BJ (cell line): ENCODE results near the gene TRPM3. TPM values are rescaled to one million over a fixed set of nuclear protein-coding genes. Genes with fewer than 3 reads are reported as not detected.

Experiments used
- CTCF ChIA-PET: fragments of 350-600 bp; formaldehyde crosslinking; extraction: SDS; loops from one replicate; lab custom pipeline; 2021; ENCODE audit warnings: antibody characterized with exemption, inconsistent platforms; lab: Yijun Ruan, JAX
- POLR2A ChIA-PET: fragments of 300-600 bp; sonication (Branson Sonifier 250); formaldehyde crosslinking; extraction: SDS; loops from one replicate; lab custom pipeline; 2021; ENCODE audit warnings: antibody characterized with exemption; lab: Charles Lee
- DNase-seq: peaks from one replicate; pipeline ENCODE4 v3.0.0-alpha.2; 2011; ENCODE audit warnings: low read depth
- H3K27me3 ChIP-seq: 2 replicates; pipeline ENCODE4 v1.6.0; 2011; ENCODE audit warnings: low read length; ENCODE audit not compliant: control insufficient read depth, insufficient read depth
- H3K36me3 ChIP-seq: 2 replicates; pipeline ENCODE4 v1.5.1; 2011; ENCODE audit warnings: low read length; ENCODE audit not compliant: control insufficient read depth, insufficient read depth
- H3K4me3 ChIP-seq: 2 replicates; pipeline ENCODE4 v1.5.1; 2011; ENCODE audit warnings: low read depth, mild to moderate bottlenecking, control low read depth, low read length
- polyA plus RNA-seq: library from polyadenylated mRNA; depleted of rRNA; stranded (reverse); fragments of >200 nt; gene quantifications from 2 replicates; pipeline ENCODE4 v1.2.3, GENCODE V29; 2011
- TF ChIP-seq, protein P1 (sequence below): IDR thresholded peaks from 2 replicates; pipeline ENCODE4 v1.5.1; 2011; ENCODE audit warnings: low read depth, mild to moderate bottlenecking, control low read depth, inconsistent platforms, low read length, moderate library complexity; ENCODE audit not compliant: insufficient read depth

Gene TRPM3
- polyA plus RNA-seq, 1 experiment = 0.07 TPM

DNA sequence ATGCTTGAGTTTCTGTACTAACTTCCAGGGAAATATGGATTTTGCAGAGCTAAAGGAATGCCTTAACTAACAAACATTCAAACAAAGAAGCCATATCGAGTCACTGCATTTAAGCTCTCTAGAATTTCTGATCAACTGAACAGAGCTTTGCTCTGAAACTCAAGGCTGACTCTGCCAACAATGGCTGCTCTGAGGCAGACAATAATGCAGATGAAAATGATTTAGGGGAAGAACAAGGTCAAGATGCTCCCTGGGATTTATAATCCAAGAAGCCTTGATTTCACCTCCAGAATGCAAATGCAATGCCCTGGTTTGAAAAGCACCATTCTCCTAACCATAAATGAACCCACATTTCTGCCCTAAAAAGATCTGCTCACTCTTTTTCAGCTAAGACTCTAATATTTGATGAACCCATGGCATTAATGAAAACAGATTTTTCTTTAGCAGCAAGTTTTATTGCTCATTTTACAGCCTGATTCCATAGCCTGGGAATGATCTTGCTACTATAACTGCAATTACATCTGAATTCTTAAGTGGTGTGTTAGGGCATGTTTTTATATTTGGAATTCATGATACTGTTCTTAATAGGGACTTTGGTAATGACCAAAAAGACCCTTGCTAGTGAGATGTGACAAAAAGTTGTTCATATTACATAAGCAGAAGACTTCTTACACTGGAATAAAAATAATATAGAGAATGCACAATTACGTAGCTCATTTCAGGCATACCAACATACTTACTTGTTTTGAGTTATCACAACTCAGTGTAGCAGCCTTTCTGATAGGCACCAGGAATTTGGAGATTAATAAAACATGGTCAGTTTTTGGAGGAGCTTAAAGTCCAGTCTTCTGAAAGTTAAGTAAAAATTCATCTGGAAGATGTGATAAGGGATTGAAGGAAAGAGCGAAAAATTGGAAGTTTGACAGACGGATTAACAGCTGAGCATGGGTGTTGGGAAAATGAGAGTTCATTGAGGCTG, 169.4 kb downstream of the TRPM3 start:
- no peaks in the 10 kb centered on the region for H3K27me3 ChIP-seq
- peak; percentile 83 for DNase-seq
- no peaks in the 10 kb centered on the region for H3K36me3 ChIP-seq
- ChIA-PET POLR2A (interaction anchor here (0.6 to 0.8 kb wide), 2 partner anchors 28 to 36 kb away, joined by 3 read pairs; no protein-coding TSS in a partner anchor), CTCF (interaction anchor here (0.9 to 1.1 kb wide), 4 partner anchors 14 to 298 kb away, joined by 3 to 4 read pairs (median 4); no protein-coding TSS in a partner anchor)
- TF ChIP-seq, protein P1, sequence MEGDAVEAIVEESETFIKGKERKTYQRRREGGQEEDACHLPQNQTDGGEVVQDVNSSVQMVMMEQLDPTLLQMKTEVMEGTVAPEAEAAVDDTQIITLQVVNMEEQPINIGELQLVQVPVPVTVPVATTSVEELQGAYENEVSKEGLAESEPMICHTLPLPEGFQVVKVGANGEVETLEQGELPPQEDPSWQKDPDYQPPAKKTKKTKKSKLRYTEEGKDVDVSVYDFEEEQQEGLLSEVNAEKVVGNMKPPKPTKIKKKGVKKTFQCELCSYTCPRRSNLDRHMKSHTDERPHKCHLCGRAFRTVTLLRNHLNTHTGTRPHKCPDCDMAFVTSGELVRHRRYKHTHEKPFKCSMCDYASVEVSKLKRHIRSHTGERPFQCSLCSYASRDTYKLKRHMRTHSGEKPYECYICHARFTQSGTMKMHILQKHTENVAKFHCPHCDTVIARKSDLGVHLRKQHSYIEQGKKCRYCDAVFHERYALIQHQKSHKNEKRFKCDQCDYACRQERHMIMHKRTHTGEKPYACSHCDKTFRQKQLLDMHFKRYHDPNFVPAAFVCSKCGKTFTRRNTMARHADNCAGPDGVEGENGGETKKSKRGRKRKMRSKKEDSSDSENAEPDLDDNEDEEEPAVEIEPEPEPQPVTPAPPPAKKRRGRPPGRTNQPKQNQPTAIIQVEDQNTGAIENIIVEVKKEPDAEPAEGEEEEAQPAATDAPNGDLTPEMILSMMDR = no peak
- no peak overlapping the region for H3K4me3 ChIP-seq

DNA sequence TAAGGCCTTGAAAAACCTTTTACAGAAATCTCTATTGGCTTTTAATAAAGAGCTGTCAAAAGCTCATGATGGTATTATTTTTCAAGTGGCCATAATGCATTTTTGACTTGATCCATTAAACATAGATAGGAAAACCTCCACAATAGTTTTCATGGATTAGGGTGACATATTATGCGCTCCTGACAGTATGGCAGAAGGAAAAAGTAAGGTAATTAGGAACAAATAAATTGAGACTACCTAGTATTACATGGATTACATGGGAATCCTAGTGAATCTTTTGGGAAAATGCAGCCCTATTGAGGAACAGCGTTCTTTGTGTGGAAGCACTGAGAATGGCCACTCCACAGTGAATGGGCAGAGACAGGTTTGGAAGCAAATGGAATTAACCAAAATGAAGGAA, 171.2 kb downstream of the TRPM3 start:
- H3K36me3 ChIP-seq = no peaks in the 10 kb centered on the region
- POLR2A ChIA-PET = no interaction called here
- DNase-seq = no peak
- CTCF ChIA-PET = no interaction called here
- TF ChIP-seq, protein P1 = no peak
- H3K27me3 ChIP-seq = no peaks in the 10 kb centered on the region
- H3K4me3 ChIP-seq = no peak overlapping the region

DNA sequence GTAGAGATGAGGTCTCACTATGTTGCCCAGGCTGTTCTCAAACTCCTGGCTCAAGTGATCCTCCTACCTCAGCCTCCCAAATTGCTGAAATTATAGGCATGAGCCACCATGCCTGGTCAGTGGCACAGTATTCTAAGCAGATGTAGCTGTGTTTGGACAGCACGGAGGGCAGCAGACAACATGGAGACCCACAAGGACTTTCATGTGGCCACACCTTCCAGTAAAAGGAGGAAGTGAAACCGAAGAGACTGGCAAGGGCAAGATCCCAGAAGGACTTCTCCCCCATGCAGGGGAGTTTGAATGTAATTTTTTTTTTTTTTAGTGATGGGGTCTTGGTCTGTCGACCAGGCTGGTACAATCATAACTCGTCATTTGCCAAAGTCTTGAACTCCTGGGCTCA, 172.2 kb downstream of the TRPM3 start:
- H3K36me3 ChIP-seq = no peaks in the 10 kb centered on the region
- DNase-seq = no peak
- no peaks in the 10 kb centered on the region for H3K27me3 ChIP-seq
- TF ChIP-seq, protein P1 = no peak
- POLR2A ChIA-PET = no interaction called here
- no peak overlapping the region for H3K4me3 ChIP-seq
- CTCF ChIA-PET = no interaction called here

DNA sequence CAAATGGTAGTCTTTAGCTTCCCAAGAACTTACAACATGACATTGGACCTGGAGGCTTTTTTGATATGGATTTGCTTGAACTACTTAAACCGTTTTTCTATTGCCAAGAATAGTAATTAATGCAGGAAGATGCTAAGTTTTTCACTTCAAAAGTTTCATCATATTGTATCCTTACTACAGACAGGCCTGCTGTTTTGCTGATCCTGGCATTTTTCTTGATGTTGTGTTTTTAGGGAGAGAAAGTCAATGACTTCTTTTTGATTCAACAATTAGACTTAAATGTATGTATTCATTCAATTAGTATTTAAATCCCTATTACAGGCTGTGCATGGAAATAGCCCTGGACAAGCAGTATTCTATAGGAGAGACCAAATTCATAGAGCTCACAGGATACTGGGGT, 172.7 kb downstream of the TRPM3 start:
- Histone ChIP-seq H3K4me3 (no peak overlapping the region), H3K27me3 (no peaks in the 10 kb centered on the region), H3K36me3 (no peaks in the 10 kb centered on the region)
- DNase-seq = no peak
- POLR2A ChIA-PET = no interaction called here
- TF ChIP-seq, protein P1 = no peak
- CTCF ChIA-PET = no interaction called here

DNA sequence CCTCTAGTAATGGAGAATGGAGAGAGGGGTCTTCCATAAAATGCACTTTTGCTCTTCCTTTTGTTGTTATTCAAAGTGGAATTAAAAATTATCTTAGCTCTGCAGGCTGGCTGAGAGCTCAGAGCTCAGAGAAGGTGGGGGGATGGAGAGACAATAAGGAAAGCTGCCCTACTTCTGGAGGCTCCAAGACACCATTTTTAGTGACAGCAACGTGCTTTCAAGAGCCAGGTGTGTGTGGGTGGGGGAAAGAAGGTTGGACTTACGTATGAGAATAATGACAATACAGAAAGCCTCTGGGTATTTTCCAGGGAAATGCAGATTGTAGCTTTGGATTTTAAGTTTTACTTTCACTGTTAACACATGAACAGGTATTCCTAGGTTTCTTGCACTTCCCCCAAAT, 173.9 kb downstream of the TRPM3 start:
- no peaks in the 10 kb centered on the region for H3K27me3 ChIP-seq
- TF ChIP-seq, protein P1 = no peak
- no peaks in the 10 kb centered on the region for H3K36me3 ChIP-seq
- CTCF ChIA-PET = interaction anchor here (0.6 to 1.2 kb wide), 6 partner anchors 17 to 408 kb away, joined by 3 to 4 read pairs (median 4); no protein-coding TSS in a partner anchor
- POLR2A ChIA-PET = interaction anchor here (1.2 kb wide), 1 partner anchor 23 kb away, joined by 3 read pairs; no protein-coding TSS in a partner anchor
- DNase-seq = no peak
- no peak overlapping the region for H3K4me3 ChIP-seq
